CD1c-positive myeloid dendritic cell (primary cell): ENCODE results near the gene TBKBP1.

ENCODE experiments used
- DNase-seq: peaks from one replicate; pipeline ENCODE4 v3.0.0-alpha.2; 2016; ENCODE audit errors: extremely low spot score

The TBKBP1 gene

GRCh38 chr17:47712330-47713023 lies 18.5 kb downstream of the TBKBP1 start:
- peak; percentile 40 for DNase-seq

- no peak for DNase-seq
Observed at GRCh38 chr17:47713980-47714700, 20.2 kb downstream of the TBKBP1 start.

- DNase-seq = no peak
Observed at GRCh38 chr17:47714773-47715396, 20.9 kb downstream of the TBKBP1 start.

- DNase-seq = no peak
Observed at GRCh38 chr17:47715669-47716325, 21.8 kb downstream of the TBKBP1 start.

GRCh38 chr17:47716375-47716774 lies 22.4 kb downstream of the TBKBP1 start:
- no peak for DNase-seq

- DNase-seq = no peak
Observed at GRCh38 chr17:47717261-47717697, 23.3 kb downstream of the TBKBP1 start.

- no peak for DNase-seq
Observed at GRCh38 chr17:47717979-47718621, 24.1 kb downstream of the TBKBP1 start.

GRCh38 chr17:47718634-47719405 lies 24.9 kb downstream of the TBKBP1 start:
- DNase-seq = no peak

- DNase-seq = no peak
Observed at GRCh38 chr17:47719411-47720152, 25.6 kb downstream of the TBKBP1 start.

- no peak for DNase-seq
Observed at GRCh38 chr17:47720196-47720595, 26.2 kb downstream of the TBKBP1 start.

GRCh38 chr17:47720754-47721533 lies 27.0 kb downstream of the TBKBP1 start:
- DNase-seq = peak; percentile 65

- no peak for DNase-seq
Observed at GRCh38 chr17:47721725-47722124, 27.8 kb downstream of the TBKBP1 start.

GRCh38 chr17:47724705-47725104 lies 30.7 kb downstream of the TBKBP1 start:
- no peak for DNase-seq

- no peak for DNase-seq
Observed at GRCh38 chr17:47725446-47726111, 31.6 kb downstream of the TBKBP1 start.

- no peak for DNase-seq
Observed at GRCh38 chr17:47726796-47727703, 33.1 kb downstream of the TBKBP1 start.

GRCh38 chr17:47727704-47728036 lies 33.7 kb downstream of the TBKBP1 start:
- DNase-seq = no peak

GRCh38 chr17:47728214-47728877 lies 34.4 kb downstream of the TBKBP1 start:
- no peak for DNase-seq
